Cortex of kidney (tissue), 1 donor: Measurements from ENCODE around the gene APOL1.

Experiments
- DNase-seq: peaks from one replicate; lab custom pipeline; 2025; lab: John Stamatoyannopoulos, UW

Gene APOL1

GRCh38 chr22:36308880-36309279, 55.9 kb downstream of the APOL1 start:
- no peak for DNase-seq

- no peak for DNase-seq
Observed at GRCh38 chr22:36311386-36312085, 58.6 kb downstream of the APOL1 start.

GRCh38 chr22:36315325-36315724, 62.4 kb downstream of the APOL1 start:
- DNase-seq, result no peak

- no peak for DNase-seq
Observed at GRCh38 chr22:36316419-36316818, 63.5 kb downstream of the APOL1 start.
